ENCODE results near the gene SMYD3. TPM values are rescaled to one million over a fixed set of nuclear protein-coding genes. Genes with fewer than 3 reads are reported as not detected.

SMYD3 gene
- total and polyA plus RNA-seq, 9 of the 15 experiments (the other 6 are each of a cell fraction or from before 2014, with no cell fraction given), result 128 to 440 (median 197) TPM

DNA sequence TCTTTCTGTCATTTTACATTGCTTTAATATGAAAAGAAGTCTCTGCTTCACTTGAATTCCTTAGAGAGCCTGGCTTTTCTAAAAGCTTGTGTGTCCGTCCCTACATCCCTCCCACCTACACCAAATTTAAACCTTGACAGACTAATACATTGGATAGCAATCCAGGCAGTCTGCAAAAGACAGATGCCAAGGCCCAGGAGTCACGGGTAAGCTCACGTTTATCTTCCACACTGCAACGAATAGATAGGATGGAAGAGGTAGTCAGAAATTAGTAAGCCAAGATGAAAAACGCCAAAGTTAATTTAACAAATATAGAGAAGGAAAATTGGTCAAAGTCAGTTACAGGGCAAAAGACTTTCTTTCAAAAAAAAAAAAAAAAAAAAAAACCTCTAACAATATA lies 338.1 kb downstream of the SMYD3 start (continued):
- TF ChIP-seq, protein P1, sequence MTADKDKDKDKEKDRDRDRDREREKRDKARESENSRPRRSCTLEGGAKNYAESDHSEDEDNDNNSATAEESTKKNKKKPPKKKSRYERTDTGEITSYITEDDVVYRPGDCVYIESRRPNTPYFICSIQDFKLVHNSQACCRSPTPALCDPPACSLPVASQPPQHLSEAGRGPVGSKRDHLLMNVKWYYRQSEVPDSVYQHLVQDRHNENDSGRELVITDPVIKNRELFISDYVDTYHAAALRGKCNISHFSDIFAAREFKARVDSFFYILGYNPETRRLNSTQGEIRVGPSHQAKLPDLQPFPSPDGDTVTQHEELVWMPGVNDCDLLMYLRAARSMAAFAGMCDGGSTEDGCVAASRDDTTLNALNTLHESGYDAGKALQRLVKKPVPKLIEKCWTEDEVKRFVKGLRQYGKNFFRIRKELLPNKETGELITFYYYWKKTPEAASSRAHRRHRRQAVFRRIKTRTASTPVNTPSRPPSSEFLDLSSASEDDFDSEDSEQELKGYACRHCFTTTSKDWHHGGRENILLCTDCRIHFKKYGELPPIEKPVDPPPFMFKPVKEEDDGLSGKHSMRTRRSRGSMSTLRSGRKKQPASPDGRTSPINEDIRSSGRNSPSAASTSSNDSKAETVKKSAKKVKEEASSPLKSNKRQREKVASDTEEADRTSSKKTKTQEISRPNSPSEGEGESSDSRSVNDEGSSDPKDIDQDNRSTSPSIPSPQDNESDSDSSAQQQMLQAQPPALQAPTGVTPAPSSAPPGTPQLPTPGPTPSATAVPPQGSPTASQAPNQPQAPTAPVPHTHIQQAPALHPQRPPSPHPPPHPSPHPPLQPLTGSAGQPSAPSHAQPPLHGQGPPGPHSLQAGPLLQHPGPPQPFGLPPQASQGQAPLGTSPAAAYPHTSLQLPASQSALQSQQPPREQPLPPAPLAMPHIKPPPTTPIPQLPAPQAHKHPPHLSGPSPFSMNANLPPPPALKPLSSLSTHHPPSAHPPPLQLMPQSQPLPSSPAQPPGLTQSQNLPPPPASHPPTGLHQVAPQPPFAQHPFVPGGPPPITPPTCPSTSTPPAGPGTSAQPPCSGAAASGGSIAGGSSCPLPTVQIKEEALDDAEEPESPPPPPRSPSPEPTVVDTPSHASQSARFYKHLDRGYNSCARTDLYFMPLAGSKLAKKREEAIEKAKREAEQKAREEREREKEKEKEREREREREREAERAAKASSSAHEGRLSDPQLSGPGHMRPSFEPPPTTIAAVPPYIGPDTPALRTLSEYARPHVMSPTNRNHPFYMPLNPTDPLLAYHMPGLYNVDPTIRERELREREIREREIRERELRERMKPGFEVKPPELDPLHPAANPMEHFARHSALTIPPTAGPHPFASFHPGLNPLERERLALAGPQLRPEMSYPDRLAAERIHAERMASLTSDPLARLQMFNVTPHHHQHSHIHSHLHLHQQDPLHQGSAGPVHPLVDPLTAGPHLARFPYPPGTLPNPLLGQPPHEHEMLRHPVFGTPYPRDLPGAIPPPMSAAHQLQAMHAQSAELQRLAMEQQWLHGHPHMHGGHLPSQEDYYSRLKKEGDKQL (CRISPR knock-in tag; IDR thresholded peaks at IDR 0.05; ENCODE audit: borderline replicate concordance), result no peak
- TF ChIP-seq ZNF133 (CRISPR knock-in tag; IDR thresholded peaks at IDR 0.05) (no peak), GTF2A2 (tag; IDR thresholded peaks at IDR 0.05) (no peak), XRCC5 (IDR thresholded peaks at IDR 0.05; ENCODE audit: low read depth, low read length) (no peak), MCM3 (IDR thresholded peaks at IDR 0.05) (no peak), MBD2 (IDR thresholded peaks at IDR 0.05; ENCODE audit: borderline replicate concordance, low read depth) (peak; percentile 22; the same call in 1 of the 2 replicates), SMARCA4 (IDR thresholded peaks at IDR 0.05) (peak; percentile 75), TRIM24 (IDR thresholded peaks at IDR 0.05) (peak in 1 of 2 experiments; percentile 27; a peak in 1 of 4 replicates), ZNF41 (CRISPR knock-in tag; conservative IDR thresholded peaks at IDR 0.05) (no peak), KHSRP (IDR thresholded peaks at IDR 0.05) (no peak), ZNF589 (CRISPR knock-in tag; IDR thresholded peaks at IDR 0.05; ENCODE audit: low read depth) (peak; percentile 72; the same call in 1 of the 2 replicates), MCM2 (IDR thresholded peaks at IDR 0.05; ENCODE audit: low read depth) (no peak), ZNF584 (CRISPR knock-in tag; IDR thresholded peaks at IDR 0.05; ENCODE audit: low read depth) (no peak)

Data from K562 (cell line).